ENCODE results near the gene GSE1.

The GSE1 gene

GRCh38 chr16:85600530-85601271 lies 12.4 kb upstream of the GSE1 start:
- no peak for DNase-seq (ENCODE audit: low spot score)
- TF ChIP-seq CTCF (IDR thresholded peaks at IDR 0.05; ENCODE audit: extremely low read depth, missing control alignments): no peak

- no peak for TF ChIP-seq CTCF (IDR thresholded peaks at IDR 0.05; ENCODE audit: extremely low read depth, missing control alignments)
- DNase-seq (ENCODE audit: low spot score): no peak
Observed at GRCh38 chr16:85601272-85601639, 11.9 kb upstream of the GSE1 start.

GRCh38 chr16:85601730-85602401 lies 11.3 kb upstream of the GSE1 start:
- TF ChIP-seq CTCF (IDR thresholded peaks at IDR 0.05; ENCODE audit: extremely low read depth, missing control alignments): no peak
- no peak for DNase-seq (ENCODE audit: low spot score)

GRCh38 chr16:85602402-85603202 lies 10.5 kb upstream of the GSE1 start:
- no peak for DNase-seq (ENCODE audit: low spot score)
- no peak for TF ChIP-seq CTCF (IDR thresholded peaks at IDR 0.05; ENCODE audit: extremely low read depth, missing control alignments)

- DNase-seq (ENCODE audit: low spot score): no peak
- no peak for TF ChIP-seq CTCF (IDR thresholded peaks at IDR 0.05; ENCODE audit: extremely low read depth, missing control alignments)
Observed at GRCh38 chr16:85603203-85603755, 9.8 kb upstream of the GSE1 start.

GRCh38 chr16:85604145-85604705 lies 8.9 kb upstream of the GSE1 start:
- DNase-seq (ENCODE audit: low spot score): no peak
- no peak for TF ChIP-seq CTCF (IDR thresholded peaks at IDR 0.05; ENCODE audit: extremely low read depth, missing control alignments)
